HEK293 (cell line): Measurements from ENCODE around the gene RIN3.

Source experiments
- CTCF ChIP-seq: fragments of 450-650 bp; formaldehyde crosslinking; IDR thresholded peaks from 2 replicates; pipeline ENCODE4 v1.5.1; 2016; ENCODE audit warnings: missing biosample characterization, missing genetic modification characterization
- ZNF157 ChIP-seq: fragments of 450-650 bp; formaldehyde crosslinking; IDR thresholded peaks from 2 replicates; pipeline ENCODE4 v1.5.1; 2016; ENCODE audit warnings: missing biosample characterization, missing genetic modification characterization
- ZNF19 ChIP-seq: fragments of 450-650 bp; formaldehyde crosslinking; IDR thresholded peaks from 2 replicates; pipeline ENCODE4; 2016; ENCODE audit warnings: missing biosample characterization, missing genetic modification characterization, low read depth
- ZNF311 ChIP-seq: fragments of 450-650 bp; formaldehyde crosslinking; IDR thresholded peaks from 2 replicates; pipeline ENCODE4 v1.5.1; 2017; ENCODE audit warnings: missing biosample characterization, missing genetic modification characterization, borderline replicate concordance
- ZNF776 ChIP-seq: fragments of 450-650 bp; formaldehyde crosslinking; IDR thresholded peaks from 2 replicates; pipeline ENCODE4 v1.5.0; 2017; ENCODE audit warnings: missing biosample characterization, missing genetic modification characterization, borderline replicate concordance

DNA sequence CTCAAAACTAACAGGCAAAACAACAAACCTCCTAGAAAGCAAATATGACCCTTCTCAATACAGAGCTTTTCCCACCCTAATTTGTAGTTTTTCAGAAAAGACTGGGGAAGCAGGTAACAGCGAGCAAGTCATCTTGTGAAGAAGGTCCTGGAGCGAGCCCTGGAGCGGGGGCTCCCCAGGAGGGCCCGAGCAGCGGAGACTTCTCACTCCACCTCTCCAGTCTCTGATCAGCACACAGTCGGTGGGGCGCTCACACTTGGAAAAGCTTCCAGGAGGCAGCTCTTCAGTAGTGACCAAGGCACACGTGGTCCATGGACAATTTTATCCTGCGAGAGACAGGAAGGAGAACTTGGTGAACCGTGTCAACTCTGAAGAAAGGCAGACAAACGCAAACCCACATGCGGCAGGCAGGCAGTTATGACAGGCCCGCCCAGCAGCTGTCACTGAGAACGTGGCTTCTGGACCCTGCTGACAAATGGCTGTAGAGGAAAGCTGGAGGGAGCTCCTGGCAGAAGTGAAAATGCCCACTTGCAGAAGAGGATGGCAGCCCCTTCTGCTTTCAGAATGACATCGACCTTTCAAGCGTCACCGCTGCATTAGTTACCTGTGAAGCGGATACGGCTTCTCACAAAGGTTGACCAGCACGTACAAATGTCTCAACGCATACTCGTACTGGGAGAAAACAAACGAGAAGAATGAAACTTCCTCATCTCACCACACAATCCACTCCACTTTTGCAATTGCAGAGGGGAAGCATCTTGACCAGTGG, 190.6 kb downstream of the RIN3 start:
- no peak for TF ChIP-seq ZNF19 (tag by site-specific recombination)
- TF ChIP-seq ZNF157 (tag by site-specific recombination): no peak
- no peak for TF ChIP-seq ZNF776 (tag by site-specific recombination)
- TF ChIP-seq CTCF (tag by site-specific recombination): no peak
- TF ChIP-seq ZNF311 (tag by site-specific recombination): no peak
